HG02970 (cell line): Measurements from ENCODE around the gene PIK3AP1.
"Not testable (repeated sequence)": the region's sequence is repeated elsewhere in the genome, so short reads cannot be mapped to it uniquely, and the experiment has no call there.

Experiments used
- ATAC-seq: cut with Tn5 transposase; IDR thresholded peaks from one replicate; pipeline ENCODE4 v1.9.1; 2021; ENCODE audit warnings: mild to moderate bottlenecking, moderate library complexity, moderate number of reproducible peaks; ENCODE audit not compliant: unreplicated experiment, low FRiP score

PIK3AP1 gene

GRCh38 chr10:96698305-96698704 is 22.0 kb downstream of the PIK3AP1 start:
- ATAC-seq = not testable (repeated sequence)

DNA sequence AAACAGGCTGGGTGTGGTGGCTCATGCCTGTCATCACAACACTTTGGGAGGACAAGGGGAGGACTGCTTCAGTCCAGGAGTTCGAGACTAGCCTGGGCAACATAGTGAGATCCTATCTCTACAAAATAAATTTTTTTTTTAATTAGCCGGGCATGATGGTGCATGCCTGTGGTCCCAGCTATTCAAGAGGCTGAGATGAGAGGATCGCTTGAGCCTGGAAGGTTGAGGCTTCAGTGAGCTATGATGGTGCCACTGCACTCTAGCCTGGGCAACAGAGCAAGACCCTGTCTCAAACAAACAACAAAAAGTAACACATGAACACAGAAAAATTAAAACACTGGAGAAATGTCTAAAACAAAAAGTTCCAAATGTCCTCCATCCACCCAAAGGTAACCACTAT is 22.9 kb downstream of the PIK3AP1 start:
- ATAC-seq = no peak

DNA sequence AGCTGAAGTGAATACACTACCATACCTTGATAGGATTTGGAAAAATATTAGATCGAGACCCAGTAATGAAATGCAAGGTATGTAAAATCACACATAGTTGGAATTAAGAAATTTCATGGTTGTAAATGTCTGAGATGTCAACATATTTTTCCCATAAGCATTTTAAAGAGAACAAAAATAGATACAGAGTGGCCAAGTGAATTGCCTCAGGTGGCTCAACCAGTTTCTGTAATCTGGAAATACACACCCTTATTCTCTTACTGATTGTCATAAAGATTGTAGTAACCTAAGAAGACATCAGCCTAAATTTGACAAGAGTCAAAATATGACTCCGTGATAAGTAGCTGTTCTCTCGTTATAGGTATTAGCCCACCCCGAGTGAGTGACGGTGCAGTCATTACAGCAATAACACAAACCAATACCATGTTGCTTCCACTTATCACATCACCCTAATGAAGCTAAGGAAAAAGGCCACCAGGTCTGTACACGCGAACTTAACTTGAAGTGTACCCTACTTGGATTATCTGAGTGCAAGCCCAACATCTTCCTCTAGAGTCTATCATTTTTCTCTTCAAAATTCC is 23.4 kb downstream of the PIK3AP1 start:
- ATAC-seq = no peak

GRCh38 chr10:96695975-96696634 is 24.2 kb downstream of the PIK3AP1 start:
- ATAC-seq = no peak

- no peak for ATAC-seq
Measured at GRCh38 chr10:96695366-96695765, 24.9 kb downstream of the PIK3AP1 start.

GRCh38 chr10:96693431-96693830 is 26.9 kb downstream of the PIK3AP1 start:
- no peak for ATAC-seq

DNA sequence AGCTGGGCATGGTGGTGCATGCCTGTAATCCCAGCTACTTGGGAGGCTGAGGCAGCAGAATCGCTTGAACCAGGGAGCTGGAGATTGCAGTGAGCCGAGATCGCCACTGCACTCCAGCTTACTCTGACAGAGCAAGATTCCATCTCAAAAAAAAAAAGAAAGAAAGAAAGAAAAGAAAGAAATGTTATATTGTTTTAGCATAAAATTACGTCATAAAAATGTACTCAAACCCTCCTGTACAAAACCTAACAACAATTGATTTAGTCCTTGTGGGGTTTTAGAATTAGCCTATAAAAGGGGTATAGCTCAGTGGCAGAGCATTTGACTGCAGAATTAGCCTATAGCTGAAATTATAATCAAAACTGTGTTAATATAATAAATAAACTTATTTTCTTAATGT is 27.9 kb downstream of the PIK3AP1 start:
- ATAC-seq = no peak

DNA sequence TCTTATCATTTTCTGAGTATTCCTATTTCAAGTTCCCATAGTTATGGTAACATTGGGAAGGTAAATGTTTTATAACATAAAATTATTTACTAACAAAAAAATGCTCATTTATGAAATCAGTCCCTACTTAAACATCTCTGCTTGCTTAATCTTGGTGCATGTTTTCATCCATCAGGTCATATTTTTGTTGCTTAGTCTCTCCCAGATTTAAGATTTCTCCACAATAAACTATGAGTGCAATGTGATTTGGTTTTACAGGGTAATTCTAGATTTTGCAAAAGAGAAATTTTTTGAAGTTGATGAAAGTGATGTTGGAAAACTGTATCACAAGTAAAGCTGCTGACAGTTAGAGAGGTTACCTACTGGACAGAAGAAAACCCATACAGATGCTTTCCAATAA is 28.6 kb downstream of the PIK3AP1 start:
- ATAC-seq = no peak

- no peak for ATAC-seq
Measured at GRCh38 chr10:96690755-96691730, 29.3 kb downstream of the PIK3AP1 start.

GRCh38 chr10:96688789-96689188 is 31.5 kb downstream of the PIK3AP1 start:
- ATAC-seq = no peak

GRCh38 chr10:96687317-96688012 is 32.8 kb downstream of the PIK3AP1 start:
- no peak for ATAC-seq

GRCh38 chr10:96686514-96686913 is 33.8 kb downstream of the PIK3AP1 start:
- no peak for ATAC-seq

DNA sequence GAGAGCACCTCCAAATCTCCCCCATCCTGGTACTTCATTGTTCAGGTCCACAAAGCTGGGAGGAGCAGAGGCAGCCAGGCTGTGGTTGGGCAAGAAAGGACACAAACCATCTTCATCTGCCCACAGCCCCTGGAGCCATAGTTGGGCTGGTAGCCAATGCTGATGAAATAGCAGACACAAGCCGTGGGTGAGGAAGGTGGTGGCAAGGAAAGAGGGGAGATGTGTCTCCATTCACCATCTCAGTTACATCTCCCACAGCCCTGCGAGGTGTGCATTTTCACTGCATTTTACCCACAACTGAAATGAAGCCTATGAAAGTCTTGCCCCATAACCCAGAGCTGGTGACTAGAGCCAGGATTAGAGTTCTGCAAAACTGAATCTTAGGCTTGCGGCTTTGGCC is 35.0 kb downstream of the PIK3AP1 start:
- no peak for ATAC-seq

DNA sequence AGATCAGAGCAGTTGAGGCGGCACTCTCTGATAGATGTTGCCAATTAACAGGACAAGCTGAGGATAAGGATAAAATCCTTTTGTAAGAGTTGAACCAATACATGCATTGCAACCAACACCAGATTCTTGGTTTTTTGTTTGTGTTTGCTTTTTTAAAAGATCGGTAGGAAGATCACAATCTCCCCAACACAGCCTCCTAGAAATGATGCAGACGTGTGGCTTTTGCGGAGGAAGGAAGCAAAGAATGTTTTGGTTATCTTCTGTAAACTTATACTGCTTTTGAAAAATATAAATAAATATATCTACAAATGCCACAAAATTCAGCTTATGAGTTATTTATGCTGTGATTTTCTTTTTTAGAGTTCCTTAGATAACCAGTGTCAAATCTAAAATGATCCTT is 35.5 kb downstream of the PIK3AP1 start:
- ATAC-seq = no peak

DNA sequence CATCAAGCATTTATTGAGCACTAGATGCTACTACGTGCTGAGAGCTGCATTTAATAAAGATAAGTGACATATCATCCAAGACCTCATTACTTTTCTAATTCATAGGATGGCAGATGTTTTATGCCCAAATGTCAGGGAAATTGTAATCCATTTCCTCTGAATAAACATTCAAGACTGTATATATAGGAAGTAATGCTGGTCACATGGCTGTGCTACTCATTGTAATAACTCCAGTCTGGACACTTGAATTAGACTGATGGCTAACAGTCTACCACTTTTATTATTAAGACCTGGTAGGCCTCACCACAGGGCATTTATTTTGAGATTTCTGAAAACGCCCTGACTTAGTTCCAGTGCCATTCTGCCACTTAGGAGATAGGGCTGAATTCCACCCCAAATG is 36.6 kb downstream of the PIK3AP1 start:
- ATAC-seq = no peak

DNA sequence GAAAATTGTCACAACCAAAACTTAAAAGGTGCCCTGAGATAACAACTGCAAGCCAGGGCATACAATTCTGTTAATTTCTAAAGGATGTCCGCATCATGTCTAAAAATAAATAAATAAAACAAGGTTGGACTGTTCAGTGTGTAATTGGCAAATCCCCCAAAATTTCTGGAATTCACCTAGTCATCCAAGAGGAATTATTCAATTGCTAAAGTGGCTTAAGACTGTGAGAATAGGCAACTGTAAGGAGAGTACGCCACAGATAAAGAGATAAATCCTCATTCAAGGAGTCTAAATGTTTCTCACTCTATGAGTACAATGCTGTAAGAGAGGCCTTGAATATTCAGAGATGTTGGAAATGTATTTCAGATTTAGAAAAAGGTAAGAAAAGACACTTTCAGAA is 37.2 kb downstream of the PIK3AP1 start:
- no peak for ATAC-seq

- no peak for ATAC-seq
Measured at GRCh38 chr10:96681524-96681923, 38.8 kb downstream of the PIK3AP1 start.

DNA sequence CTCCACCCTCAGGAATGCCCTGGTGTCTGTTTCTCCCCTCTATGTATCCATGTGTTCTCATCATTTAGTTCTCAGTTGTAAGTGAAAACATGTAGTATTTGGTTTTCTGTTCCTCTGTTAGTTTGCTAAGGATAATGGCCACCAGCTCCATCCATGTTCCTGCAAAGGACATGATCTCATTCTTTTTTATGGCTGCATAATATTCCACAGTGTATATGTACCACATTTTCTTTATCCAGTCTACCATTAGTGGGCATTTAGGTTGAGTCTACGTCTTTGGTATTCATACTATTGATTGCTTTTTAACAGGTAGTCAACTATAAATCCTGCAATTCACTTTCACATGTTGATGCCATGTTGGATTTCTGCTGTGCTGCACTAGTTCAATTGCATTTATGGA is 39.9 kb downstream of the PIK3AP1 start:
- not testable (repeated sequence) for ATAC-seq

- no peak for ATAC-seq
Measured at GRCh38 chr10:96678725-96679124, 41.6 kb downstream of the PIK3AP1 start.

DNA sequence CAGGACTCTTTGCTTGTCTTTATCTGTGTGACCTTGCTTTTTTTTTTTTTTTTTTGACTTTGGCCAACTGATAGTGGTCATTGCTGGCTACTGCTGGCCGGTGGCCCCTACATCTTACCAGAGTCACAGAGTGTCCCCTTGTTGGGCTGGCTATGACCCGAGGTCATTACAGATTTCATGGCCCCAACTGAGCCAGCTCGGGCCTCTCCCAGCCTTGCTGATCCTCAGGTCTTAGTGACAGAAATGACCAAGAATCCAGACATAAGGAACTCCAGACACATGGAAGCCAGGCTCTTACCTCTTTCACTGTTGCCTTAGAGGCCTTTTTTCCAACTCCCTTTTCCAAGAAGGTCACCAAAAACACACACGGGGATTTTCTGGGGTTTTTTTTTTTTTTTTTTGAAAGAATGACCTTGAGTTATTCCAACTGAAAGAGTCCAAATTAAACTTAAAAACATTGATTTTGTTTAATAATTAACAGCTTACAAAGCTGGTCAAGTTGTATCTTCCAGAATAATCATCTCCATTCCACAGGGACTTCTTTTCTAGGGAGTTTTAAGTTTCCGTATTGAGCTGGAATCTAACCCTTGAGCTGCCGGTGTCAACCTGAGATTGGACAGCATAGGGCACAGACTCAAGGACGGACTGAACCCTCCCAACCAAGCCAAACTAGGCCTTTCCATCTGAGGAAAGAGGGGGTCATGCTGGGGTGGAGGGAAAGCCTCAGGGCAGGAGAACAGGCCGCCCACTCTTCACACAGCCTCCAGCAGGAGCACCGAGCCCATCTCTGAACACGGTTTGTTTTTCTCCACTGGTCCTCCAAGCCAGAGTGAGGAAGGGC is 43.8 kb downstream of the PIK3AP1 start:
- no peak for ATAC-seq
